GM12878 (cell line): Measurements from ENCODE around the gene IQUB. TPM values are rescaled to one million over a fixed set of nuclear protein-coding genes. Genes with fewer than 3 reads are reported as not detected.

Experiments
- CBFB ChIP-seq: IDR thresholded peaks from 2 replicates; pipeline ENCODE4 v1.6.1; 2016; ENCODE audit warnings: antibody characterized with exemption, low read depth
- CUX1 ChIP-seq: IDR thresholded peaks from 2 replicates; pipeline ENCODE4 v1.6.1; 2012; ENCODE audit warnings: improper control_type of control experiment, low read depth, low read length; ENCODE audit not compliant: insufficient replicate concordance
- GABPA ChIP-seq: IDR thresholded peaks from 2 replicates; pipeline ENCODE4 v1.6.1; 2014; ENCODE audit warnings: antibody characterized with exemption, low read depth, mild to moderate bottlenecking, inconsistent platforms
- HDAC6 ChIP-seq: fragments of 200-600 bp; sonication (generic); IDR thresholded peaks from one replicate; pipeline ENCODE4 v1.8.0; 2017; ENCODE audit warnings: antibody characterized with exemption; ENCODE audit not compliant: unreplicated experiment
- IKZF1 ChIP-seq: fragments of 450-650 bp; conservative IDR thresholded peaks from 2 replicates; pipeline ENCODE4 v1.6.1; 2017; ENCODE audit warnings: antibody characterized with exemption, mild to moderate bottlenecking
- MLLT1 ChIP-seq: fragments of 450-650 bp; IDR thresholded peaks from 2 replicates; pipeline ENCODE4 v1.6.1; 2016; ENCODE audit warnings: mild to moderate bottlenecking
- NKRF ChIP-seq: fragments of 450-650 bp; conservative IDR thresholded peaks from 2 replicates; pipeline ENCODE4 v1.6.1; 2017; ENCODE audit warnings: mild to moderate bottlenecking, moderate library complexity
- NR2C1 ChIP-seq: fragments of 450-650 bp; IDR thresholded peaks from 2 replicates; pipeline ENCODE4 v1.6.1; 2017; ENCODE audit warnings: antibody characterized with exemption, mild to moderate bottlenecking, moderate library complexity
- NR2C2 ChIP-seq: IDR thresholded peaks from 2 replicates; pipeline ENCODE4 v1.6.1; 2011; ENCODE audit warnings: borderline replicate concordance, low read depth; ENCODE audit not compliant: control insufficient read depth, insufficient read length
- RELB ChIP-seq: fragments of 450-650 bp; IDR thresholded peaks from 2 replicates; pipeline ENCODE4 v1.6.1; 2017; ENCODE audit warnings: low read depth, mild to moderate bottlenecking, moderate library complexity
- SRF ChIP-seq, 2 experiments: IDR thresholded peaks; 2 replicates each; pipeline ENCODE4 v1.6.1; 2011; ENCODE audit warnings: low read depth in 2 of 2, low read length in 2 of 2, mild to moderate bottlenecking in 1 of 2, moderate library complexity in 1 of 2
- TCF3 ChIP-seq: IDR thresholded peaks from 2 replicates; pipeline ENCODE4 v1.6.1; 2012; ENCODE audit warnings: low read depth, mild to moderate bottlenecking, low read length, borderline replicate concordance; ENCODE audit not compliant: insufficient read depth
- polyA plus RNA-seq, 11 experiments: library from polyadenylated mRNA; depleted of rRNA in 4 of 11; unstranded in 6 of 11; stranded (reverse) in 5 of 11; fragments of >200 nt; fragmentation: Nextera tagmentation in 4 of 11; fragmentation: Illumina TruSeq in 1 of 11; extraction: Ambion mirVana in 4 of 11; extraction: Trizol in 1 of 11; gene quantifications; 1 replicate in 1 of 11; 2 replicates in 10 of 11; pipeline versions ENCODE4 v1.2.1 to v1.2.3, GENCODE V29; 2011 to 2016; ENCODE audit warnings: inconsistent platforms in 2 of 11, missing spikeins in 2 of 11, low read depth in 1 of 11
- total RNA-seq, 4 experiments: library from RNA; depleted of rRNA in 3 of 4; stranded (reverse); fragments of >200 nt in 3 of 4; fragmentation: Illumina TruSeq in 1 of 4; extraction: Trizol in 1 of 4; gene quantifications; 2 replicates each; pipeline versions ENCODE4 v1.2.1 to v1.2.3, GENCODE V29; 2013 to 2021
- TF ChIP-seq, protein P1 (sequence below): fragments of 450-650 bp; IDR thresholded peaks from 2 replicates; pipeline ENCODE4 v1.6.1; 2018; ENCODE audit warnings: borderline replicate concordance, mild to moderate bottlenecking; ENCODE audit not compliant: partially characterized antibody

The IQUB gene
- total and polyA plus RNA-seq, 10 of the 15 experiments (the other 5 are each of a cell fraction or from before 2014, with no cell fraction given), result 0.04 to 0.08 TPM; not detected in 8

DNA sequence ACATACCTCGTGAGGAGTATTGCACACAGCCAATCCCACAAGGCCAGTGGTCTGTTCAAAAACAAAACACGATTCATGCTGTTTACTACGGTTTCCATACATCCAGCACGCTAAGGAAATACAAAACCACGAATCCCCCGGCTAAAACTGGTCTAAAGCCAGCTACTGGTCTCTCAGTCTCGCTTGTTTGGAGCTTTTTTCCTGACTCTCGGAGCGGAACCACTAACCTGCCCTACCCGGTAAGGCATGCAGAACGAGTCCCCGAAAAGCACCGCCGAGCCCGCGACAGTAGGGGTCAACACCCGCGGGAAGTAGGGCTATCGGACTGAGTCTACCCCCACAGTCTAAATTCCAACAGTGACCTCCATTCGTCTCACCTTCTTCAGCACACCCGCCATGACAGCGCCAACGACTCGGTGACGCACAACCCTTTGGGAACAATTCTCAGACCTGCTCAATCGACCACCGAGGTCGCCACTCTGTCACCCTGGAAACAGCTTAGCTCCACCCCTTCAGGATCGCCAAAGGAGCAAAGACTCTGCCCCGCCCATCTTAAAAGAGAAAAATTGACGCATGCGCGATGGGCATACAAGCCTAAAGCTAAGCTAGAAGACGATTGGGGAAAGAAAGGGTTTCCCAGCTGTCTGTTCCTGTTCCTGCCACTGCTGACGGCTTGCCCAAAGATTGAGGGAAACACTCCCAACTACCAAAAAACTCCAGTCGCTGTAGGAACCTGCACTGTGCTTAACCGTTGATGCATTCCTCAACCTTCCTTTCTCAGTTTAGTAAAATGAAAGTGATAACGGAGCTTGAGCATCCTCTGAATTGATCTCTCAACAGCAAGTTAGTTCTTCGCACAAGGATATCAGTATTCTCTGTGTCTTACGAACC, 23.2 kb upstream of the IQUB start, which contains the start of gene NDUFA5 (continued):
- TF ChIP-seq NKRF, result peak; percentile 77
- peak; percentile 81 to 97 for TF ChIP-seq SRF (IDR thresholded peaks at IDR 0.05; ENCODE audit: low read depth in 2 of 2, low read length in 2 of 2)
- TF ChIP-seq RELB, result peak; percentile 96
- TF ChIP-seq NR2C1, result no peak
- no peak; the same call in 1 of the 2 replicates for TF ChIP-seq CBFB
- no peak for TF ChIP-seq TCF3
- no peak for TF ChIP-seq HDAC6
- TF ChIP-seq GABPA, result no peak
- peak; percentile 100 for TF ChIP-seq MLLT1
- peak; percentile 89 for TF ChIP-seq CUX1
- TF ChIP-seq, protein P1, sequence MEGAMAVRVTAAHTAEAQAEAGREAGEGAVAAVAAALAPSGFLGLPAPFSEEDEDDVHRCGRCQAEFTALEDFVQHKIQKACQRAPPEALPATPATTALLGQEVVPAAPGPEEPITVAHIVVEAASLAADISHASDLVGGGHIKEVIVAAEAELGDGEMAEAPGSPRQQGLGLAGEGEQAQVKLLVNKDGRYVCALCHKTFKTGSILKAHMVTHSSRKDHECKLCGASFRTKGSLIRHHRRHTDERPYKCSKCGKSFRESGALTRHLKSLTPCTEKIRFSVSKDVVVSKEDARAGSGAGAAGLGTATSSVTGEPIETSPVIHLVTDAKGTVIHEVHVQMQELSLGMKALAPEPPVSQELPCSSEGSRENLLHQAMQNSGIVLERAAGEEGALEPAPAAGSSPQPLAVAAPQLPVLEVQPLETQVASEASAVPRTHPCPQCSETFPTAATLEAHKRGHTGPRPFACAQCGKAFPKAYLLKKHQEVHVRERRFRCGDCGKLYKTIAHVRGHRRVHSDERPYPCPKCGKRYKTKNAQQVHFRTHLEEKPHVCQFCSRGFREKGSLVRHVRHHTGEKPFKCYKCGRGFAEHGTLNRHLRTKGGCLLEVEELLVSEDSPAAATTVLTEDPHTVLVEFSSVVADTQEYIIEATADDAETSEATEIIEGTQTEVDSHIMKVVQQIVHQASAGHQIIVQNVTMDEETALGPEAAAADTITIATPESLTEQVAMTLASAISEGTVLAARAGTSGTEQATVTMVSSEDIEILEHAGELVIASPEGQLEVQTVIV, result peak; percentile 31
- peak; percentile 89 for TF ChIP-seq NR2C2
- TF ChIP-seq IKZF1, result peak; percentile 82
